ENCODE measurements around the gene TOMM7. TPM values are rescaled to one million over a fixed set of nuclear protein-coding genes. Genes with fewer than 3 reads are reported as not detected.

Gene TOMM7
- total RNA-seq, 2 donors from 2014 or later: 335 to 356 TPM

DNA sequence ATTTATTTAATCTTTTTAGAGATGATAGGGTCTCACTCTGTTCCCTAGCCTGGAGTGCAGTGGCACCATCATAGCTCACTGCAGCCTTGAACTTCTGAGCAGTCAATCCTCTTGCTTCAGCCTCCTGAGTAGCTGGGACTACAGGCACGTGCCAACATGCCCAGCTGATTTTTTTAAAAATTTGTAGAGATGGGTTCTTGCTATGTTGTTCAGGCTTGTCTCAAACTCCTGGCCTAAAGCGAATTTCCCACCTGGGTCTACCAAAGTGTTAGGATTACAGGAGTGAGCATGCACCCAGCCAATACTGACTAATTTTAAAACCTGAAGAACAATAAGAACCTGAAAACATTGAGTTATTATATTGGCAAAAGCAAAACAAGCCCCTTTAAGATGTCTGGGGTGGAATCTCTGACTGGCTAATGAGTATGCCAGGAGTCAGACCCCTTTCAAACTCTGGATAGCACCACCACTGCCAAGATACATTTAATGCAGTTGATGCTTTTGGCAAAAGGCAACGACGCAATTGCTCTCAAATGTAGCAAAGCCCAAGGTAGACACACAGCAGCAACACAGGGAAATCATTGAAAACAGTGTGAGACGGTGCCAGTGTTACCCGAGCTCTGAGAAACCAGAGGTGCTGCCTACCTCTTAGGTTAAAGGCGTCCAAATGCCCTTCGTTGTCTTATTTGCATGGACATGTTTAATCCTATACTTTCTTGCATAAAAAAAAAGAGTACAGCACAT lies 40.7 kb upstream of the TOMM7 start:
- Histone ChIP-seq H3K9ac (ENCODE audit: extremely low read depth, low read length, poor library complexity, severe bottlenecking) (no peak overlapping the region), H3K27me3 (ENCODE audit: control insufficient read depth, insufficient read depth, low read length, poor library complexity, severe bottlenecking) (no peaks in the 10 kb centered on the region), H3K36me3 (ENCODE audit: control insufficient read depth, insufficient read depth, low read length) (peaks cover 36% of the 10 kb centered on the region), H3K9me3 (ENCODE audit: control insufficient read depth, low read length) (no peaks in the 10 kb centered on the region), H3K27ac (ENCODE audit: low read depth, low read length) (no peak overlapping the region), H3K4me3 (ENCODE audit: low read length) (no peak overlapping the region), H3K4me1 (ENCODE audit: control insufficient read depth, insufficient read depth, low read length) (peaks cover 4% of the 10 kb centered on the region)
- Mint-ChIP-seq H3K27me3 (ENCODE audit: insufficient read depth) (no peaks in the 10 kb centered on the region), H3K4me1 (peaks cover 27% of the 10 kb centered on the region), H3K27ac (peak overlapping the region; percentile 59), H3K4me3 (no peak overlapping the region), H3K9me3 (no peaks in the 10 kb centered on the region), H3K36me3 (ENCODE audit: low read depth) (peaks cover 58% of the 10 kb centered on the region)
- peak; percentile 53 for DNase-seq
- WGBS, 2 experiments (ENCODE audit: insufficient coverage in 1 of 2, insufficient read length in 1 of 2): 95 to 96% methylated on average over 5 to 8 of the region's 8 CpGs
- TF ChIP-seq, protein P1, sequence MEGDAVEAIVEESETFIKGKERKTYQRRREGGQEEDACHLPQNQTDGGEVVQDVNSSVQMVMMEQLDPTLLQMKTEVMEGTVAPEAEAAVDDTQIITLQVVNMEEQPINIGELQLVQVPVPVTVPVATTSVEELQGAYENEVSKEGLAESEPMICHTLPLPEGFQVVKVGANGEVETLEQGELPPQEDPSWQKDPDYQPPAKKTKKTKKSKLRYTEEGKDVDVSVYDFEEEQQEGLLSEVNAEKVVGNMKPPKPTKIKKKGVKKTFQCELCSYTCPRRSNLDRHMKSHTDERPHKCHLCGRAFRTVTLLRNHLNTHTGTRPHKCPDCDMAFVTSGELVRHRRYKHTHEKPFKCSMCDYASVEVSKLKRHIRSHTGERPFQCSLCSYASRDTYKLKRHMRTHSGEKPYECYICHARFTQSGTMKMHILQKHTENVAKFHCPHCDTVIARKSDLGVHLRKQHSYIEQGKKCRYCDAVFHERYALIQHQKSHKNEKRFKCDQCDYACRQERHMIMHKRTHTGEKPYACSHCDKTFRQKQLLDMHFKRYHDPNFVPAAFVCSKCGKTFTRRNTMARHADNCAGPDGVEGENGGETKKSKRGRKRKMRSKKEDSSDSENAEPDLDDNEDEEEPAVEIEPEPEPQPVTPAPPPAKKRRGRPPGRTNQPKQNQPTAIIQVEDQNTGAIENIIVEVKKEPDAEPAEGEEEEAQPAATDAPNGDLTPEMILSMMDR (conservative IDR thresholded peaks at IDR 0.05): no peak

DNA sequence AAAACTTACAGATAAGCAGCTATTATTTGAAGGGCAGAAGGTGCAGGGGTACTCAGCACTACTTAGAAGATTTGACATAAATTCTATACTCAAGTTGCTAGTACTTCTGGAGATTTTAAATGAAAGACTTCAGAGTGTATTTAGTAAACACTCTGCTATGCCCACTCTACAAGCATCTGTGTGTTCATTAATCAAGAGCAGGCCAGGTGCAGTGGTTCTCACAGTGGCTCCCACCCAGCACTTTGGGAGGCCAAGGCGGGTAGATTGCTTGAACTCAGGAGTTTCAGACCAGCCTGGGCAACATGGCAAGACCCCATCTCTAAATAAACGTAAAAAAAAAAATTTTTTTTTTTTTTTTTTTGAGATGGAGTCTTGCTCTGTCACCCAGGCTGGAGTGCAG lies 38.9 kb upstream of the TOMM7 start:
- no peak overlapping the region for H3K4me3 ChIP-seq (ENCODE audit: low read length)
- Mint-ChIP-seq H3K4me3 (no peak overlapping the region), H3K4me1 (peaks cover 31% of the 10 kb centered on the region), H3K27me3 (ENCODE audit: insufficient read depth) (no peaks in the 10 kb centered on the region), H3K9me3 (no peaks in the 10 kb centered on the region), H3K27ac (no peak overlapping the region), H3K36me3 (ENCODE audit: low read depth) (peaks cover 65% of the 10 kb centered on the region)
- no peak overlapping the region for H3K9ac ChIP-seq (ENCODE audit: extremely low read depth, low read length, poor library complexity, severe bottlenecking)
- TF ChIP-seq, protein P1 (conservative IDR thresholded peaks at IDR 0.05): no peak
- H3K27me3 ChIP-seq (ENCODE audit: control insufficient read depth, insufficient read depth, low read length, poor library complexity, severe bottlenecking): no peaks in the 10 kb centered on the region
- no peak for DNase-seq
- WGBS, 2 experiments (ENCODE audit: insufficient coverage in 1 of 2, insufficient read length in 1 of 2): 95 to 100% methylated on average over 1 to 2 of the region's 2 CpGs
- H3K9me3 ChIP-seq (ENCODE audit: control insufficient read depth, low read length): no peaks in the 10 kb centered on the region
- H3K27ac ChIP-seq (ENCODE audit: low read depth, low read length): no peak overlapping the region
- peaks cover 7% of the 10 kb centered on the region for H3K4me1 ChIP-seq (ENCODE audit: control insufficient read depth, insufficient read depth, low read length)
- H3K36me3 ChIP-seq (ENCODE audit: control insufficient read depth, insufficient read depth, low read length): peaks cover 48% of the 10 kb centered on the region

DNA sequence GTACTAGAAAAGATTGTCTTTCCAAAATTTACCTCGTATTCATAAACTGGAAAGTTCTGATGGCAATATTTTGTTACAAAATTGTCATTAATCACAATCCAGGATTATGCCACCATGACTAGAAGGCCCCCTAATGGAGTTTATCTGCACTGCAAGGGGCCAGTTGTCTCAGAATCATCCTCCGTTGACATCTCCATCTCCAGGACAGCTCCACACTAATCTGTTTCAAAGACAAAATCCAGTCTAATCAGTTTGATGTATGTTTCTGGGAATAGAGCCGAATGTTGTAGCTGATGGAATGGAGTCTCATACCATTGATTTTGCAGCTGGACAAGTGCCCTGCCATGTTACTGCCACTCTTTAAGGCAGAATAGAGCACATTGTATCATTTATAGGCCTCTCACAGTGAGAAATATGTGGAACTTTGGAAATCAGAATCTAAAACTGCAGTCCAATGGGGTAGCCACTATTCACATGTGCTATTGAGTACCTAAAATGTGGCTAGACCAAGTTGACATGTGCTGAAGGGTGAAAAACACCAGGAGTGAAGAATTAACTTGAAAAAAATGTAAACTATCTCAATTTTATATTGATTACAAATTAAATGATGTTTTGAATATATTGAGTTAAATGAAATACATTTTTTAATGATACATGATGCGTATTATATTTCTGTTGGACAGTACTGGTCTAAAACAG lies 38.3 kb upstream of the TOMM7 start:
- H3K27me3 Mint-ChIP-seq (ENCODE audit: insufficient read depth): no peaks in the 10 kb centered on the region

More for the DNA sequence above, 38.3 kb upstream of the TOMM7 start:
- peaks cover 11% of the 10 kb centered on the region for H3K4me1 ChIP-seq (ENCODE audit: control insufficient read depth, insufficient read depth, low read length)
- H3K36me3 Mint-ChIP-seq (ENCODE audit: low read depth): peaks cover 66% of the 10 kb centered on the region
- no peak overlapping the region for H3K27ac Mint-ChIP-seq
- no peak overlapping the region for H3K4me3 ChIP-seq (ENCODE audit: low read length)
- DNase-seq: peak; percentile 66
- H3K27ac ChIP-seq (ENCODE audit: low read depth, low read length): no peak overlapping the region
- no peaks in the 10 kb centered on the region for H3K9me3 ChIP-seq (ENCODE audit: control insufficient read depth, low read length)
- peaks cover 54% of the 10 kb centered on the region for H3K36me3 ChIP-seq (ENCODE audit: control insufficient read depth, insufficient read depth, low read length)
- no peak overlapping the region for H3K4me3 Mint-ChIP-seq
- peaks cover 37% of the 10 kb centered on the region for H3K4me1 Mint-ChIP-seq
- no peak overlapping the region for H3K9ac ChIP-seq (ENCODE audit: extremely low read depth, low read length, poor library complexity, severe bottlenecking)
- WGBS, 2 experiments (ENCODE audit: insufficient coverage in 1 of 2, insufficient read length in 1 of 2): 97 to 100% methylated on average over 2 to 4 of the region's 4 CpGs
- TF ChIP-seq, protein P1 (conservative IDR thresholded peaks at IDR 0.05): peak; percentile 88
- H3K27me3 ChIP-seq (ENCODE audit: control insufficient read depth, insufficient read depth, low read length, poor library complexity, severe bottlenecking): no peaks in the 10 kb centered on the region
- H3K9me3 Mint-ChIP-seq: no peaks in the 10 kb centered on the region
